D341Med (cell line): Measurements from ENCODE around the gene ANK3.
A peak's percentile ranks its signal among the peaks of the same experiment; 100 is the strongest.

Source experiments
- DNase-seq: peaks from one replicate; pipeline ENCODE4 v3.0.0; 2012; ENCODE audit warnings: low spot score

ANK3 gene

GRCh38 chr10:60280475-60280874, 109.2 kb downstream of the ANK3 start:
- no peak for DNase-seq

- no peak for DNase-seq
Observed at GRCh38 chr10:60277656-60278055, 112.0 kb downstream of the ANK3 start.

GRCh38 chr10:60276232-60276631, 113.4 kb downstream of the ANK3 start:
- no peak for DNase-seq

GRCh38 chr10:60271319-60272040, 118.2 kb downstream of the ANK3 start:
- no peak for DNase-seq

DNA sequence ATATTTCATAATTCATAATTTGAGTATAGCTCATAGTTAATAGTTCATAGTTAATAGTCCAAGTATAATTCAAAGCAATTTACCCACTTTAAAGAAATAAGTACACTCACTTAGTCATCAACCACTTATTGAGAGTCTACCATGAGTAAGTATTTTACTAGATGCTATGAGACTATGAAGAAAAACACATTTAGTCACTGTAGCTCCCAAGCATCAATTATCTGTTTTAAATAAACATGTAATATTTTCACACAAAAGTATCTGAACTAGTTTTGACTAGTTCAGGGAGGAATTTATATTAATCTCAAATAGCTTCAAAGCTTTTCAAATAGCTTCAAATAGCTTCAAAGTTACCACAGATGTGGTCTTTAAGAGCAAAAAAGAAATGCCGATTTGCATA, 119.2 kb downstream of the ANK3 start:
- no peak for DNase-seq

DNA sequence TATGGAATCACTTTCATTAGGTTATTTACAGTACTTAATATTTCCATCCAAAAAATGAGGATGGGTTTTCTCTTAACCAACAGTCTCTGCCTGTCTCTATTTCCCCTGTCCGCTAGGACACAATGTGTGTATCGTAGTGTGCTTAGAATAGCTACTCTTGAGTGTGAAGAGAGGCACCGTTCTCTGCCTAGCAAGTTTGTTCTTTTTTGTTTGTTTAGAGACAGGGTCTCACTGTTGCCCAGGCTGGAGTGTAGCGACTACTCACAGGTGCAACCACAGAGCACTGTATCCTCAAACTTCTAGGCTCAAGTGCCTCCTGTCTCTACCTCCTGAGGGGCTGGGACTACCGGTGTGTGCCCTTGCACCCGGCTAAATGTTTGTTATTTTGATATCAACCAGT, 121.9 kb downstream of the ANK3 start:
- no peak for DNase-seq

DNA sequence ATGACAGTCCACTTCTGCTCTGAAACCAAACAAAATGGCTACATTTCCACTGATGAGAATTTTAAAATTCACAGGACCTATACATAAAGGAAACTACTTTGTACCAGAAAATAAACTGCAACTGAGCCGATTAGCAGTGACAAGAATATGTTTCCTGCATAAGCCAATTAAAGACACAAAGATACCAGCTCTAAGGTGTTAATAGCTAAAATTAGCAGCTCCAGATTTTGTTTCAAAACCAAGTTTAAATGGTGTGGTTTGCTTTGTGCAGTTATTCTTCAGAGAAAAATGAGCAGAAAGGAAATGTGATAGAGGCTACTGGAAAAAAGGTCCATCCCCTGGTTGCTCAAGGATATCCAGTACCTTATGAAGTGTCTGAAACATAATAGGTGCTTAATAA, 123.2 kb downstream of the ANK3 start:
- no peak for DNase-seq

GRCh38 chr10:60262647-60263126, 127.0 kb downstream of the ANK3 start:
- DNase-seq, result no peak

DNA sequence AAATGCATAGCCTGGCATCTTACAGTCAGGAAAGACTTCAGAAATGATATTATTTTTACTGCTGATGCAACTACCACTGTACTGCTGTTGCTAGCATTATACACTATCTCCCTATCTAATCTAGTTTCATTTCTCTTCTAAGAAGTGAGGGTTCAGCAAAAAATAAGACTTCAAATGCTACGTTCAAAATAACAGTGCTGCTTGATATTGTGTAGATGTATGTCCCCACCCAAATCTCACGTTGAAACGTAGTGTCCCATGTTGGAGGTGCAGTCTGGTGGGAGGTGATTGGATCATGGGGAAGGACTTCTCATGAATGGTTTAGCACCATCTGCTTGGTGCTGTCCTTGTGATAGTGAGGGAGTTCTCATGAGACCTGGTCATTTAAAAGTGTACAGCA, 129.4 kb downstream of the ANK3 start:
- no peak for DNase-seq

- DNase-seq, result no peak
Observed at GRCh38 chr10:60258429-60258797, 131.3 kb downstream of the ANK3 start.

GRCh38 chr10:60257767-60258428, 131.8 kb downstream of the ANK3 start:
- DNase-seq, result no peak

- no peak for DNase-seq
Observed at GRCh38 chr10:60254776-60255175, 134.9 kb downstream of the ANK3 start.

- DNase-seq, result no peak
Observed at GRCh38 chr10:60253484-60253883, 136.2 kb downstream of the ANK3 start.

- DNase-seq, result no peak
Observed at GRCh38 chr10:60252688-60253087, 137.0 kb downstream of the ANK3 start.

DNA sequence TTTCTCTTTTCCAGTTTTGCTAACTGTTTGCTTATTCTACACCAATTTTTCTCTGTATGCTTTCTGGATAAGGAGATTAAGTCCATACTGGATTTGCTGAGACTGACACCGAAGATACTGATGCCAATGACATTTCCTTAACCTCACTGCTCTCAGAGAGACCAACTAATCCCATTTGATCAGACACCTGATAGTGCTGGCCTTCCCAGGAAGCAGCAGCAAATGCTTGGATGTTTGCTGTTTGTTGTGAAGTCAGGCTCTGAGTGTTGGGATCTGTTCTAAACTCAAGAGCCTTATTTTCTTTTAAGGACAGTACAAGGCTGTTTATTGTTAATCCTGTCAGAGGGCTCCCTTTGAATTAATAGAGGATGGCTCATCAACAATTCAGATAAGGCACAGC, 143.3 kb downstream of the ANK3 start:
- DNase-seq, result no peak

GRCh38 chr10:60239228-60239627, 150.4 kb downstream of the ANK3 start:
- no peak for DNase-seq

DNA sequence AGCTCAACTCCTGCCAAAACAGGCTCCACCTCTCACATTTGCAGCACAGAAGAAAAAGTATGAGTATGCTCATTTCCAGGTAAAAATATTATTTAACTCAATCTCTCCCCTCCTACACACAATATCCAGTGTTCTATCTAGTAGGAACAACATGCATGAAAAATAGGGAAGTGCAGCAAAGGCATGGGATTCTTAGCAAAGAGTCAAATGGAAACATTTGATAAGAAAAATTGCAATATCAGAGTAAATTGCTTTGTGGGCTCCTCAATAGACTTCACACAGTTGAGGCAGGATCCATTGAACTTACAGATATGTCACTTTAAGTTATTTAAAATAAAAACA, 150.9 kb downstream of the ANK3 start:
- DNase-seq, result no peak

GRCh38 chr10:60237977-60238758, 151.5 kb downstream of the ANK3 start:
- peak; percentile 66 for DNase-seq

- no peak for DNase-seq
Observed at GRCh38 chr10:60236869-60237524, 152.7 kb downstream of the ANK3 start.

DNA sequence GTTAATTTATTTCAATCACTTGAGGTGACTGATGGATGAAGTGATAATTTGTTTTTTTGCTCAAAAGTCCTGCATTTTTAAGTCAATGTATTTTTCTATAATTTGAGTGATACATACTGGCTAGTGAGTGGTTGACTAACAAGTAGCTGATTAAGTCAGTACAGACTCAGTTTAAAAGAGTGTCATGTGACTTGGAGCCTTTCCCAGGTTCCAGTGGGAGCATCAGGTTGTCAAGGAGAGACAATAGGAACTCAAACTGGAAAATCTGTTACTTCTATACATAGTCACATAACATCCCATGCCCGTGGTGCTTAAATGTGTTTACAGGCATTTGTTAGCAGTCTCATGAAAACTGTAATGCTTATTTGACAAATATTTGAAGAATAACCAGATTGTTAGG, 154.7 kb downstream of the ANK3 start:
- DNase-seq, result no peak

DNA sequence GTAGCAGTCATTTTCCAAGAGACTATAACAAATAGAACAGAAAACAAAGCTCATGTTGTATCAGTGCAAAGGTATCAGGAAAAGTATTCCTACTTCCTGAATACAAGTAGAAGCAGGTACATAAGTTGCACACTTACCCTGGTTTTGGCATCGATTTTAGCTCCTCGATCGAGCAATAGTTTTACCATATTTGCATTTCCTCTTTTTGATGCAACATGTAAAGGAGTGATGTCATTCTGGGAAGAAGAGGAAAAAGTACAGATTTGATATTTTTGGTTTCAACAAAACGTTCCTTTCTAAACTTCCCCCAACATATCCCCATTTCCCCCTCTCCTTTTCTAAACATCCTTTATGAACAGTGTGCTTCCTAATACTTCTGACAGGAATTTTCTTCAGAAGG, 155.1 kb downstream of the ANK3 start:
- no peak for DNase-seq

- no peak for DNase-seq
Observed at GRCh38 chr10:60230892-60231291, 158.8 kb downstream of the ANK3 start.
